WERI-Rb-1 (cell line): ENCODE data around the gene LIPE.

Experiments used
- DNase-seq: peaks from one replicate; pipeline ENCODE4 v3.0.0-alpha.2; 2020
- H3K27ac ChIP-seq: fragments of 250-450 bp; sonication (Bioruptor Pico); 2 replicates; pipeline ENCODE4 v1.5.1; 2020; ENCODE audit warnings: mild to moderate bottlenecking, moderate library complexity
- H3K27me3 ChIP-seq: fragments of 250-450 bp; sonication (Bioruptor Pico); 2 replicates; pipeline ENCODE4 v1.5.1; 2021; ENCODE audit warnings: mild to moderate bottlenecking, low read depth, moderate library complexity; ENCODE audit not compliant: insufficient read depth, severe bottlenecking
- H3K36me3 ChIP-seq: fragments of 250-450 bp; sonication (Bioruptor Pico); 2 replicates; pipeline ENCODE4 v1.5.1; 2020; ENCODE audit warnings: mild to moderate bottlenecking, moderate library complexity
- H3K4me3 ChIP-seq: 2 replicates; pipeline ENCODE4 v1.5.1; 2011; ENCODE audit warnings: low read depth, mild to moderate bottlenecking, control low read depth, low read length
- H3K9me3 ChIP-seq: fragments of 250-450 bp; sonication (Bioruptor Pico); 2 replicates; pipeline ENCODE4 v1.5.1; 2021; ENCODE audit warnings: mild to moderate bottlenecking, moderate library complexity; ENCODE audit not compliant: severe bottlenecking
- CTCF ChIP-seq: IDR thresholded peaks from 2 replicates; pipeline ENCODE4 v1.5.1; 2011; ENCODE audit warnings: low read depth, mild to moderate bottlenecking, control low read depth, inconsistent platforms, low read length

Gene LIPE

GRCh38 chr19:42427313-42427712 is at the start of gene LIPE:
Gene LIPE (minus strand): TSS chr19:42427388. CDS start chr19:42427149, 239 bp downstream.
- DNase-seq = no peak
- Histone ChIP-seq H3K27me3 (no peaks in the 10 kb centered on the region), H3K9me3 (peaks cover 2% of the 10 kb centered on the region), H3K27ac (no peak within 1 kb of the TSS), H3K4me3 (no peak within 1 kb of the TSS), H3K36me3 (no peaks in the 10 kb centered on the region)
- no peak for TF ChIP-seq CTCF

GRCh38 chr19:42475366-42475765 is 48.2 kb upstream of the LIPE start:
- no peaks in the 10 kb centered on the region for H3K36me3 ChIP-seq
- TF ChIP-seq CTCF = no peak
- no peaks in the 10 kb centered on the region for H3K27me3 ChIP-seq
- no peak overlapping the region for H3K4me3 ChIP-seq
- DNase-seq = no peak
- no peak overlapping the region for H3K27ac ChIP-seq
- H3K9me3 ChIP-seq = no peaks in the 10 kb centered on the region

- no peak for DNase-seq
- no peak overlapping the region for H3K27ac ChIP-seq
- no peaks in the 10 kb centered on the region for H3K36me3 ChIP-seq
- H3K4me3 ChIP-seq = no peak overlapping the region
- H3K27me3 ChIP-seq = no peaks in the 10 kb centered on the region
- H3K9me3 ChIP-seq = no peaks in the 10 kb centered on the region
- TF ChIP-seq CTCF = no peak
These were observed 47.6 kb upstream of the LIPE start for GRCh38 chr19:42474743-42475142.

GRCh38 chr19:42473686-42474085 is 46.5 kb upstream of the LIPE start:
- TF ChIP-seq CTCF = no peak
- Histone ChIP-seq H3K4me3 (no peak overlapping the region), H3K27ac (no peak overlapping the region), H3K9me3 (no peaks in the 10 kb centered on the region), H3K27me3 (no peaks in the 10 kb centered on the region), H3K36me3 (no peaks in the 10 kb centered on the region)
- DNase-seq = no peak

GRCh38 chr19:42472402-42473147 is 45.4 kb upstream of the LIPE start:
- TF ChIP-seq CTCF = no peak
- H3K27me3 ChIP-seq = no peaks in the 10 kb centered on the region
- H3K9me3 ChIP-seq = no peaks in the 10 kb centered on the region
- no peak for DNase-seq
- no peaks in the 10 kb centered on the region for H3K36me3 ChIP-seq
- no peak overlapping the region for H3K27ac ChIP-seq
- H3K4me3 ChIP-seq = no peak overlapping the region
